HG03520 (cell line): ENCODE measurements around the gene CRAT.
"Not testable (repeated sequence)": the region's sequence is repeated elsewhere in the genome, so short reads cannot be mapped to it uniquely, and the experiment has no call there.

Source experiments
- ATAC-seq: cut with Tn5 transposase; IDR thresholded peaks from one replicate; pipeline ENCODE4 v1.9.1; 2021; ENCODE audit warnings: mild to moderate bottlenecking, moderate library complexity; ENCODE audit not compliant: unreplicated experiment

The CRAT gene

GRCh38 chr9:129138476-129139232 lies 28.1 kb upstream of the CRAT start:
- ATAC-seq: no peak

- ATAC-seq: no peak
Observed at GRCh38 chr9:129138144-129138462, 27.5 kb upstream of the CRAT start.

GRCh38 chr9:129137292-129138143 lies 26.9 kb upstream of the CRAT start:
- ATAC-seq: no peak

GRCh38 chr9:129136446-129137035 lies 25.9 kb upstream of the CRAT start:
- ATAC-seq: no peak

GRCh38 chr9:129135476-129135875 lies 24.9 kb upstream of the CRAT start:
- ATAC-seq: no peak

- ATAC-seq: no peak
Observed at GRCh38 chr9:129133082-129133481, 22.5 kb upstream of the CRAT start.

GRCh38 chr9:129131300-129132145 lies 20.9 kb upstream of the CRAT start:
- no peak for ATAC-seq

- no peak for ATAC-seq
Observed at GRCh38 chr9:129130791-129131190, 20.2 kb upstream of the CRAT start.

GRCh38 chr9:129130271-129130670 lies 19.7 kb upstream of the CRAT start:
- ATAC-seq: not testable (repeated sequence)

GRCh38 chr9:129128689-129129088 lies 18.1 kb upstream of the CRAT start:
- ATAC-seq: no peak

- no peak for ATAC-seq
Observed at GRCh38 chr9:129126749-129127618, 16.4 kb upstream of the CRAT start.

GRCh38 chr9:129125478-129125877 lies 14.9 kb upstream of the CRAT start:
- no peak for ATAC-seq

- no peak for ATAC-seq
Observed at GRCh38 chr9:129124506-129125069, 14.0 kb upstream of the CRAT start.

- not testable (repeated sequence) for ATAC-seq
Observed at GRCh38 chr9:129122976-129123375, 12.4 kb upstream of the CRAT start.

- no peak for ATAC-seq
Observed at GRCh38 chr9:129122133-129122532, 11.5 kb upstream of the CRAT start.

GRCh38 chr9:129121483-129121882 lies 10.9 kb upstream of the CRAT start:
- no peak for ATAC-seq

GRCh38 chr9:129118799-129119198 lies 8.2 kb upstream of the CRAT start:
- ATAC-seq: no peak

- ATAC-seq: no peak
Observed at GRCh38 chr9:129113645-129114304, 3.2 kb upstream of the CRAT start.

- not testable (repeated sequence) for ATAC-seq
Observed at GRCh38 chr9:129112526-129112925, 1.9 kb upstream of the CRAT start.
